ENCODE data around the gene USP12.

The USP12 gene

DNA sequence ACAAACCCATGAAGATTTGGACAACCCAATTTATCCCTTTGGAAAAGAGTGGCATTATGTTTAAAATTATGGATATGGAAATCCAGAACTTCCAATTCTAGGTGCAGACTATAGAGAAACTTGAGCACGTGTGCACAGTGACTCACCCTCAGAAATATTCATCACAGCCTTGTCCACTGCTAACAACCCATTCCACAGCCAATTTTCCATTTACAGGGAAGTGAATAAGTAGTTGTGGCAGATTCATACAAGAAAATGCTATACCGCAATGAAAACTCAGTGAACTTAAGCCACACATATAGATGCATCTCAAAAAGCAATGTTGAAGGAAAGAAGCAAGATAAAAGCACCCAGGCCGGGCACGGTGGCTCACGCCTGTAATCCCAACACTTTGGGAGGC lies 133.3 kb downstream of the USP12 start:
- DNase-seq (ENCODE audit: low read depth in 1 of 2, low spot score in 1 of 2), result no peak

- no peak for DNase-seq (ENCODE audit: low read depth in 1 of 2, low spot score in 1 of 2)
These were observed 134.0 kb downstream of the USP12 start for GRCh38 chr13:27037571-27037970.

DNA sequence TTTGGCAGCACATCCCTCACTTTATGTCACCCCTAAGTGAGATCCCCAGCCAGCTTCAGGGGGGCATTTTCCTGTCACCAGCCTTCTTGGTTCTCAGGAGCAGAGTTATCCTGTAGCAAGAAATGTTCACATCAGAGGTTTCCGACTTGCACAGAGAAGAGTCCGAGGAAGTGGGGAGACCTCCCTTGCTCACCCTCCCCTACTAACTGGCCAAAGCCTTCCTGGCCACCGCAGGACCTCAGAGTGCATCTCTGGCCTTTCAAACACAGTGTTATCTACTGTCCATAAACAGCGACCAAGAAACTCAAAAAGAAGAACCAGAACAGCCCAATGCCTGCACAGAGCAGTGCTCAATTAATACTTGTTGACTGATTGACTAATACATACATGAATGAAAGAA lies 134.4 kb downstream of the USP12 start:
- DNase-seq (ENCODE audit: low read depth in 1 of 2, low spot score in 1 of 2), result no peak

- no peak for DNase-seq (ENCODE audit: low read depth in 1 of 2, low spot score in 1 of 2)
These were observed 135.2 kb downstream of the USP12 start for GRCh38 chr13:27036236-27036981.

GRCh38 chr13:27035892-27036235 lies 135.7 kb downstream of the USP12 start:
- DNase-seq (ENCODE audit: low read depth in 1 of 2, low spot score in 1 of 2), result no peak

- no peak for DNase-seq (ENCODE audit: low read depth in 1 of 2, low spot score in 1 of 2)
These were observed 136.9 kb downstream of the USP12 start for GRCh38 chr13:27034678-27035111.

DNA sequence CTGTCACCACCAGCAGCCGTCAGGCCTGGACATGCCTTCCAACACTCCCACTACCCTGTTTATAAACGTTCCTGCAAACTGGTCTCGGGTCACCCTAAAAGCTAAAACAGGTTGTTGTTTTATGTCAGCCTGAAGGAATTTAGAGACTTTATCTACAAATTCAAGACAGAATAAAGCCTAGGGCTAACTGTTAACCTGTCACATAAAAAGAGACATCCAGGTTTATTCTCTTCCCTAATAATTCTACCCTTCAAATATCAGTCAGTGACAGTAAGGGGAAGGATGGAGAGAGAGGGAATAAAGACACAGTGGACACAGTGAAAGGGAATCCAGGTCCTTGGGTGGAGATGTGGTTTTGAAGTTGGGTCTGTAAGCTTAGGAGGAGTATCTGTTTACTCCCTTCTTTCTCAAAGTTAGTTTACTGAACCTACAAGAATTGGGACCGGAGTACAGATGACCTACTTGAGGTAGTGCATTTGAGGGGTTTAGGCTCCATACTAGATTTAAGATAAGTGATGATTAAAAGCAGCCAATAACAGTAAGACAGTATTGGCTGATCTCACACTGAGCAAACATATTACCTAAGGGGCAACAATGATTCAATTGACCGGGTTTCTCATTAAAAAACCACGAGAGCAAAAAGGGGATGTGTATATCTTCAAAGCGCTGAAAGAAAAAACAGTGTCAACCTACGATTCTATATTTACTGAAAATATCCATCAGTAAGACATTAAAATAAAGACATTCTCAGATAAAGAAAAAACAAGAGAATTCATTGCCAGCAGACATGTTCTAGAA lies 142.7 kb downstream of the USP12 start:
- no peak for DNase-seq (ENCODE audit: low read depth in 1 of 2, low spot score in 1 of 2)

DNA sequence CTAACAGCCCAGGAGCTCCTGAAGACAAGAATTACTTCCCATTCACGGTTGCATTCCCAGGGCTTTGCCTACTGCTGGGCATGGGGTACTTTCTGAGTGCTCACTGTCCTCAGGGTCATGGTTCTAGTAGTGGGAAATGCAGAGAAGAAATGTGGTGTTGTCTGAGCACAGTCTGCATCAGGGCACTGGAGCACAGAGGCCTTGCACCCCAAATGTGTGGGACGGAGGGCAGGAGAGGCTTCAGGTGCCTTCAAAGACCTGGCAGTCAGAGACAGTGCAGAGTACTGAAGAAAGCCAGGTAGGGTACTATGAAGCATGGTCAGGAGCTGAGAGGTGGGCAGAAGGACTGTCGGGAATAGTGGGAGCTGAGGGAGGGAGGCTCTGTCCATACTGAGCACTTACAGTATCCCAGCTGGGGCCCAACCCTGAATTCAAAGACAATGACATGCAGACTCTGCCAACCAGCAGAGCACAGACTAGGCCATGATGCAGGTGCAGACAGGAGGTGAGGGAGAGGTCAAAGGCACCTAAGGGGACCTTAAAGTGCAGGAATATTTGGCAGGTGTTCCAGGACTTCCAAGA lies 144.4 kb downstream of the USP12 start:
- no peak for DNase-seq (ENCODE audit: low read depth in 1 of 2, low spot score in 1 of 2)

DNA sequence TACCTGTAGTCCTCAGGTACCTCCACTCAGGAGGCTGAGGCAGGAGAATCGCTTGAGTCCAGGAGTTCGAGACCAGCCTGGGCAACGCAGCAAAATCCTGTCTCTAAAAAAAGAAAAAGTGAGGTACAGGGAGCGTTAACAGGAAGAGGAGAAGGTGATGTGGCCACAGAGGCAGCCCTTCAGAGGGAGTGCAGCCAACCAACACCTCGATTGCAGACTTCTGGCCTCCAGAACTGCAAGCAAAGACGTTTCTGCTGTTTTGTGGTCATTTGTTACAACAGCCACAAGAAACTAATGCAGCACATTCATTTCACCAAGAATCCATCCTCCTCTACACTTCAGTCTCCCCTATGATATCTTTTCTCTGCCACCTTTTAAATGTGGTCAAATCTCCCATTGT lies 145.2 kb downstream of the USP12 start:
- no peak for DNase-seq (ENCODE audit: low read depth in 1 of 2, low spot score in 1 of 2)

DNA sequence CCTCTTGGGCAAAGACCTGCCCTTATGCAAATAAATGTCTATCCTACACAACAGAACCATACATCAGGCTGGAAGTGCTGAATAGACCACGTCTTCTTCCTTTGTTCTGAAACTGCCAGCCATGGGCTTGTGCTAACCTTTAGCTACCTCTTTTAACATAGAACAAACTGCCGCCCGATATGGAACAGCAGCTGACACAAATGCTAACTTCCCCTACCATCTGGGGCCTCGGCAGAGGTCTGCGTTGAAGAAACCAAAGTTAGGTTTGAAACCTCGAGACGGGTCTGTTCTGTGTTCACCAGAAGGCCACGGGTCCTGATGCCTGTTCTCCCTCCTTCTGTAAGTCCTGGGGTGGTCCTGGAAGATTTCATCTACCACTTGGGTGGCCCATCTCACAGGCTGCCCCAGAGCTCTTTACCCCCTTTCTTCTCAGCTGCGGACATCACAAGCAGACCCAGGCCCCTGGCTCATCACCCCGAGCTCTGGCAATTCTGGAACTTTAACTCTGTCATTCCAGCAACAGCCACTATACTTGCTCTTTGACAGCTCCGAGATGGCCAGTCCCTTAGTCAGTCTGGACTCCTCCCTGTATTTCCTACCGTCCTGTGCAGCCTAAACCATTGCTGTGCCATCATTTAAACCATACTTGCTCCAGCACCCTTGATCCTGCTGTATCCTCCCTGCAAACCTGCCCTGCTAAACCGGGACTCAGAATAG lies 146.7 kb downstream of the USP12 start:
- DNase-seq (ENCODE audit: low read depth in 1 of 2, low spot score in 1 of 2), result no peak

GRCh38 chr13:27024074-27024461 lies 147.5 kb downstream of the USP12 start:
- DNase-seq (ENCODE audit: low read depth in 1 of 2, low spot score in 1 of 2), result no peak

DNA sequence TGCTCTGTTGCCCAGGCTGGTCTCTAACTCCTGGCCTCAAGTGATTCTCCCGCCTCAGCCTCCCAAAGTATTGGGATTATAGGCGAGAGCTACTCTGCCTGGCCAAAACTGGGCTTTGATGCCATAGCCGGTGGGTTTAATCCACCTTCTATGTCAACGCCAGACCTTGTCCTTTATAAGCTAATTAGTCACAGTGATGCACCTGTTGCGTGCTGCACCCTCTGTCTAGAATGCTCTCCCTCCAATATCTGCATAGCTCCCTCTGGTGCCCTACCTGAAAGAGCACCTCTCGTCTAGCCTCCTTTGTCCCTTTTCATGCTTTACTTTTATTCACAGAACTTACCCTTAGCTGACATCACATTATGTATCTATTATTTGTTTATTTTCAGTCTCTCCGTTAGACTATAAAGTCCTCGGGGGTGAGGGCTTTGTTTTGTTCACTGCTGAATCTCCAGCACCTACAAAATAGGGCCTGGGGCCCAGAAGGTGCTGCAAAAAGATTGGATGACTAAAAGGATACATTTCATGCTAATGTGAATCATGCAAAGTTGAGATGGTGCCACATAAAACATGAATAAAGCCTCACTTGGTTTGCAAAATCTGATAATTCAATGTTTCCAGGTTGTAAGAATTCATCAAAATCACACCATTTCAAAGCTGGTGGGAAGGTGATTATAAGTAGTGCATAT lies 148.1 kb downstream of the USP12 start:
- DNase-seq (ENCODE audit: low read depth in 1 of 2, low spot score in 1 of 2), result no peak

- DNase-seq (ENCODE audit: low read depth in 1 of 2, low spot score in 1 of 2), result no peak
These were observed 148.9 kb downstream of the USP12 start for GRCh38 chr13:27022571-27023311.

- no peak for DNase-seq (ENCODE audit: low read depth in 1 of 2, low spot score in 1 of 2)
These were observed 151.2 kb downstream of the USP12 start for GRCh38 chr13:27020415-27020814.

- no peak for DNase-seq (ENCODE audit: low read depth in 1 of 2, low spot score in 1 of 2)
These were observed 152.7 kb downstream of the USP12 start for GRCh38 chr13:27018882-27019281.

DNA sequence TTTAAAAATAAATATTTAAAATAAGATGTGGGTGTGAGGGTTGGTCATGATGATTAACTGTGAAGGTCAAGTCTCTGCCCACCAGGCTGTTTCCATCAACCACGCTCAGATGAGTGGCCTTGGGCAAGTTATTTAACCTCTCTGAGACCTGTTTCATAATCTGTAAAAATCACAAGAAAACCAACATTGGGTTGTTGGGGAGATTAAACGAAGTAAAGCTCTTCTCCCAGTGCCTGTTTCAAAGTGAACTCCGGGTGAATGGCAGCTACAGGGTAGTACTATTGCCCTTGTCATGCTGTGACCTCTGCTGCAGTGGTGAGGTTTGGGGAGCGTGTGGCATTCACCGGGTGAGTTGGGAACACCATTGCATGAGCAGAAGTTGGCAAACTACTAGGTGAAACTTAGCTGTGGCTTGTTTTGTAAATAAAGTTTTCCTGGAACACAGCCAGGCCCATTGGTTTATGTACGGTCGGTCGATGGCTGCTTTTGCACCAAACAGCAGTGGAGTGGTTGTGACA lies 153.2 kb downstream of the USP12 start:
- DNase-seq (ENCODE audit: low read depth in 1 of 2, low spot score in 1 of 2), result no peak

DNA sequence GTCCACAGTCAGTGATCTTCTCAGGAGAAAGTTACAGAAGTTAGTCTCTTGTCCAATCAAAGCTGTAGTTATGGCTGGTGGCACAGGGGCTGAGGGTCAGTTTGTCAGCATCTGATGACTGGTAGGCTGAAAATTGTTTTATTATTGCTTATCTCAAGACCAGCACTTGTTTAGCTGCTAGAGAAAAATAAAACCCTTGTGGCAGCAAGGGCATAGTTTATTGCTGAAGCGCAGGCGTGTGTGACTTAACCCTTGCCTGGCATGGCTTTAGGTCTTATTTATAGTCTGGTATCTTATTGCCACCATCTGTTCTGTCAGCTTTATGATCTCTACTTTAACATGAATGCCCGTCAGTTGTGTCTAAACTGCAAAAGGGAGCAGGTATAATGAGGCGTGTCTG lies 154.7 kb downstream of the USP12 start:
- DNase-seq (ENCODE audit: low read depth in 1 of 2, low spot score in 1 of 2), result no peak

All from activated CD4-positive, alpha-beta T cell treated with anti-CD3 and anti-CD28 coated beads, Interleukin-2, amount 50 U/mL, for 24 hours (primary cell).